ENCODE results near the gene IWS1. TPM values are rescaled to one million over a fixed set of nuclear protein-coding genes. Genes with fewer than 3 reads are reported as not detected.

The IWS1 gene
- total and polyA plus RNA-seq, 10 of the 15 experiments (the other 5 are each of a cell fraction or from before 2014, with no cell fraction given): 21.9 to 68.9 (median 45.8) TPM

DNA sequence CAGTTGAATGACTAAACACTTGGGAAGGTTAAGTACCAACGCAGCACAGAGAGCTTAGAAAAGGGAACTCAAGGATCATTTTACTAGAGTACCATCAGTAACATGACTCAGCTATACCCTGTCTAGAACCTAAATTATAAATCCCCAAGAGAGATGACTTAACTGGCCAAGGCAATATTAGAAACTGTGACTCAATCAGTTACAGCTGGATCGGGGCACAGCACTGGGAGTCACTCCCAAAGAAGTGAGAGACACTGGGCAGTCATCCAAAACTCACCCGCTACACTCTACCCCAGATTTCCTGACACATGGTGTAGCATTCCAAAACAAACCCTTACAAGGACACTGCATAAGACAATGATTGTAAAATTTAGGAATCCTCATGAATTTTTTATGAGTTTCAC is 17.7 kb downstream of the IWS1 start (continued):
- TF ChIP-seq, protein P1, sequence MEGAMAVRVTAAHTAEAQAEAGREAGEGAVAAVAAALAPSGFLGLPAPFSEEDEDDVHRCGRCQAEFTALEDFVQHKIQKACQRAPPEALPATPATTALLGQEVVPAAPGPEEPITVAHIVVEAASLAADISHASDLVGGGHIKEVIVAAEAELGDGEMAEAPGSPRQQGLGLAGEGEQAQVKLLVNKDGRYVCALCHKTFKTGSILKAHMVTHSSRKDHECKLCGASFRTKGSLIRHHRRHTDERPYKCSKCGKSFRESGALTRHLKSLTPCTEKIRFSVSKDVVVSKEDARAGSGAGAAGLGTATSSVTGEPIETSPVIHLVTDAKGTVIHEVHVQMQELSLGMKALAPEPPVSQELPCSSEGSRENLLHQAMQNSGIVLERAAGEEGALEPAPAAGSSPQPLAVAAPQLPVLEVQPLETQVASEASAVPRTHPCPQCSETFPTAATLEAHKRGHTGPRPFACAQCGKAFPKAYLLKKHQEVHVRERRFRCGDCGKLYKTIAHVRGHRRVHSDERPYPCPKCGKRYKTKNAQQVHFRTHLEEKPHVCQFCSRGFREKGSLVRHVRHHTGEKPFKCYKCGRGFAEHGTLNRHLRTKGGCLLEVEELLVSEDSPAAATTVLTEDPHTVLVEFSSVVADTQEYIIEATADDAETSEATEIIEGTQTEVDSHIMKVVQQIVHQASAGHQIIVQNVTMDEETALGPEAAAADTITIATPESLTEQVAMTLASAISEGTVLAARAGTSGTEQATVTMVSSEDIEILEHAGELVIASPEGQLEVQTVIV (IDR thresholded peaks at IDR 0.05; ENCODE audit: borderline replicate concordance, partially characterized antibody): no peak
- TF ChIP-seq ATF7 (IDR thresholded peaks at IDR 0.05; ENCODE audit: low read depth): peak; percentile 40; the same call in 1 of the 2 replicates
- peak; percentile 44 to 50; a peak in 3 of 4 replicates for TF ChIP-seq IKZF2 (IDR thresholded peaks at IDR 0.05)
- TF ChIP-seq SUPT20H (IDR thresholded peaks at IDR 0.05; ENCODE audit: borderline replicate concordance, control insufficient read depth, low read depth, low read length): no peak
- 0 out of 2 replicates have a peak, but pooled peaks have one; percentile 17 for TF ChIP-seq JUNB (IDR thresholded peaks at IDR 0.05)

DNA sequence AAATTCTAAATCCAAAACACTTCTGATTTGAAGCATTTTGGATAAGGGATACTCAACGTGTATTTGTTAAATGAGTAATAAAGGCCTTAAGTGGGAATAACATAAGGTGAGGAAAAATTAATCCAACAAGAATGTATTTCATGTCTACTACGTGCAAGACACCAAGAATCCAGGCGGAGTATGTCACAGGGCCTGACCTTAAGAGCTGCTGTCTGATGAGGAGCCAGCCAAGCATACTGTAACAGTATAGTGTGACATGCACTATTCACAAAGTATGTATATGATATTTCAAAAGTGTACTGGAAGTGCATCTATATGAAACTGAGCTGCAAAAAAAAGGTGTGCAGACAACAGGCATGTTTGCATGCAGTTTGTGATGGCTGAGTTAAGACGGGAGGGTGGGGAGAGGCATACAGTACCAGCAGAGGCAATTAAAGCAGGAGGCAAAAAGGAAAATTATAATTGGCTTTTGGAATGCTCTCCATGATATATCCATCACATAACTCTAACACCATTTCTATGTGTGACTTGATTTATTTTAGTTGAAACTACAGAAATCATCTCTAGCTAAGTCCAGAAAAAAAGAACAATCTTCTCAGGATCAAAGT is 18.2 kb downstream of the IWS1 start:
- CTCF ChIA-PET: interaction anchor here (0.6 to 1.4 kb wide), 3 partner anchors 55 to 388 kb away, joined by 3 read pairs; no protein-coding TSS in a partner anchor
- FAIRE-seq: no peak
- SMC1A ChIA-PET (ENCODE audit: uncharacterized antibody, unreplicated experiment): interaction anchor here (0.9 to 2.3 kb wide), 6 partner anchors 10 to 276 kb away, joined by 3 to 9 read pairs (median 4); no protein-coding TSS in a partner anchor
- RAD21 ChIA-PET (ENCODE audit: unreplicated experiment): interaction anchor here (1.4 to 1.5 kb wide), 3 partner anchors 28 to 67 kb away, joined by 3 to 4 read pairs (median 4); no protein-coding TSS in a partner anchor
- intact Hi-C loops (cut with micrococcal nuclease; ENCODE audit: unreplicated experiment) (no loop called here), in situ Hi-C loops (cut with MboI) (no loop called here)
- WGBS (ENCODE audit: insufficient coverage, insufficient replicate concordance, low lambda C conversion rate, missing lambda C conversion rate): 100% methylated on average over 4 of the region's 4 CpGs
- BruUV-seq (replicated peaks): no TSS peak
- no peaks in the 10 kb centered on the region for H3K4me1 ChIP-seq (ENCODE audit: control insufficient read depth, insufficient read depth, low read length)
- no peak overlapping the region for H2AFZ ChIP-seq (ENCODE audit: control insufficient read depth, low read depth, low read length)
- H3K36me3 ChIP-seq (ENCODE audit: control insufficient read depth in 2 of 2, insufficient read depth in 2 of 2, low read length in 1 of 2): peaks cover 12% of the 10 kb centered on the region in 2 experiments
- no peaks in the 10 kb centered on the region for H3K9me3 ChIP-seq (replicated peaks; ENCODE audit: control insufficient read depth, insufficient read depth, low read length)
- no peak for DNase-seq (ENCODE audit: low read depth, low spot score)
- no peak overlapping the region for H3K9ac ChIP-seq (ENCODE audit: control insufficient read depth, insufficient read depth, low read length)
- no peak; the same call in 2 of the 3 replicates for ATAC-seq
- peaks cover 47% of the 10 kb centered on the region for H3K79me2 ChIP-seq (ENCODE audit: control insufficient read depth, insufficient read depth, low read length)
- no peak overlapping the region for H3K4me3 ChIP-seq
- POLR2A ChIA-PET: interaction anchor here (0.5 to 1.2 kb wide), 3 partner anchors 9 to 271 kb away, joined by 3 to 5 read pairs (median 4); no protein-coding TSS in a partner anchor
- no peak overlapping the region for H3K27ac ChIP-seq (ENCODE audit: control insufficient read depth, insufficient read depth)
- H4K20me1 ChIP-seq (ENCODE audit: control insufficient read depth, insufficient read depth): 0 out of 2 replicates have a peak, but pooled peaks cover 2% of the 10 kb centered on the region
- H3K27me3 ChIP-seq (replicated peaks in 1 of 2; ENCODE audit: control insufficient read depth in 2 of 2, insufficient read depth in 2 of 2, low read length in 1 of 2): no peaks in the 10 kb centered on the region
- no peak overlapping the region for H3K4me2 ChIP-seq (ENCODE audit: control insufficient read depth, insufficient read depth)
- TF ChIP-seq, protein P2, sequence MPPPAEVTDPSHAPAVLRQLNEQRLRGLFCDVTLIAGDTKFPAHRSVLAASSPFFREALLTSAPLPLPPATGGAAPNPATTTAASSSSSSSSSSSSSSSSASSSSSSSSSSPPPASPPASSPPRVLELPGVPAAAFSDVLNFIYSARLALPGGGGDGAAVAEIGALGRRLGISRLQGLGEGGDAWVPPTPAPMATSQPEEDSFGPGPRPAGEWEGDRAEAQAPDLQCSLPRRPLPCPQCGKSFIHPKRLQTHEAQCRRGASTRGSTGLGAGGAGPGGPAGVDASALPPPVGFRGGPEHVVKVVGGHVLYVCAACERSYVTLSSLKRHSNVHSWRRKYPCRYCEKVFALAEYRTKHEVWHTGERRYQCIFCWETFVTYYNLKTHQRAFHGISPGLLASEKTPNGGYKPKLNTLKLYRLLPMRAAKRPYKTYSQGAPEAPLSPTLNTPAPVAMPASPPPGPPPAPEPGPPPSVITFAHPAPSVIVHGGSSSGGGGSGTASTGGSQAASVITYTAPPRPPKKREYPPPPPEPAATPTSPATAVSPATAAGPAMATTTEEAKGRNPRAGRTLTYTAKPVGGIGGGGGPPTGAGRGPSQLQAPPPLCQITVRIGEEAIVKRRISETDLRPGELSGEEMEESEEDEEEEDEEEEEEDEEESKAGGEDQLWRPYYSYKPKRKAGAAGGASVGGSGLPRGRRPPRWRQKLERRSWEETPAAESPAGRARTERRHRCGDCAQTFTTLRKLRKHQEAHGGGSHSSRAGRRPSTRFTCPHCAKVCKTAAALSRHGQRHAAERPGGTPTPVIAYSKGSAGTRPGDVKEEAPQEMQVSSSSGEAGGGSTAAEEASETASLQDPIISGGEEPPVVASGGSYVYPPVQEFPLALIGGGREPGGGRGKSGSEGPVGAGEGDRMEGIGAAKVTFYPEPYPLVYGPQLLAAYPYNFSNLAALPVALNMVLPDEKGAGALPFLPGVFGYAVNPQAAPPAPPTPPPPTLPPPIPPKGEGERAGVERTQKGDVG (CRISPR knock-in tag; IDR thresholded peaks at IDR 0.05): no peak
- TF ChIP-seq CHD1 (IDR thresholded peaks at IDR 0.05; ENCODE audit: low read depth, low read length): no peak
- TF ChIP-seq POLR2AphosphoS2 (IDR thresholded peaks at IDR 0.05; ENCODE audit: low read depth, low read length): no peak
- TF ChIP-seq, protein P3, sequence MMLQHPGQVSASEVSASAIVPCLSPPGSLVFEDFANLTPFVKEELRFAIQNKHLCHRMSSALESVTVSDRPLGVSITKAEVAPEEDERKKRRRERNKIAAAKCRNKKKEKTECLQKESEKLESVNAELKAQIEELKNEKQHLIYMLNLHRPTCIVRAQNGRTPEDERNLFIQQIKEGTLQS (IDR thresholded peaks at IDR 0.05; ENCODE audit: borderline replicate concordance, extremely low read depth, low read depth, low read length): no peak
- TF ChIP-seq, protein P4, sequence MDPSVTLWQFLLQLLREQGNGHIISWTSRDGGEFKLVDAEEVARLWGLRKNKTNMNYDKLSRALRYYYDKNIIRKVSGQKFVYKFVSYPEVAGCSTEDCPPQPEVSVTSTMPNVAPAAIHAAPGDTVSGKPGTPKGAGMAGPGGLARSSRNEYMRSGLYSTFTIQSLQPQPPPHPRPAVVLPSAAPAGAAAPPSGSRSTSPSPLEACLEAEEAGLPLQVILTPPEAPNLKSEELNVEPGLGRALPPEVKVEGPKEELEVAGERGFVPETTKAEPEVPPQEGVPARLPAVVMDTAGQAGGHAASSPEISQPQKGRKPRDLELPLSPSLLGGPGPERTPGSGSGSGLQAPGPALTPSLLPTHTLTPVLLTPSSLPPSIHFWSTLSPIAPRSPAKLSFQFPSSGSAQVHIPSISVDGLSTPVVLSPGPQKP (IDR thresholded peaks at IDR 0.05; ENCODE audit: low read depth, low read length): no peak
- TF ChIP-seq ZNF274 (IDR thresholded peaks at IDR 0.05; ENCODE audit: insufficient read depth, insufficient read length): no peak
- TF ChIP-seq, protein P5, sequence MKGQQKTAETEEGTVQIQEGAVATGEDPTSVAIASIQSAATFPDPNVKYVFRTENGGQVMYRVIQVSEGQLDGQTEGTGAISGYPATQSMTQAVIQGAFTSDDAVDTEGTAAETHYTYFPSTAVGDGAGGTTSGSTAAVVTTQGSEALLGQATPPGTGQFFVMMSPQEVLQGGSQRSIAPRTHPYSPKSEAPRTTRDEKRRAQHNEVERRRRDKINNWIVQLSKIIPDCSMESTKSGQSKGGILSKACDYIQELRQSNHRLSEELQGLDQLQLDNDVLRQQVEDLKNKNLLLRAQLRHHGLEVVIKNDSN (IDR thresholded peaks at IDR 0.05; ENCODE audit: borderline replicate concordance, extremely low read length, insufficient read depth, low read depth, low read length): no peak

All from GM12878 (cell line).